ENCODE measurements around the gene ASXL1. TPM values are rescaled to one million over a fixed set of nuclear protein-coding genes. Genes with fewer than 3 reads are reported as not detected.
"Not testable (repeated sequence)": the region's sequence is repeated elsewhere in the genome, so short reads cannot be mapped to it uniquely, and the experiment has no call there.

Gene ASXL1
- total RNA-seq (2014; rRNA removed; shearing (Covaris generic)): 22.6 and 29.1 TPM in 2 replicates
- 32.6 and 39.6 TPM in 2 replicates for polyA plus RNA-seq (2015; cell fraction: cytosol; rRNA removed)
- 162 and 172 TPM in 2 replicates for polyA plus RNA-seq (2015; cell fraction: nucleus; rRNA removed)

GRCh38 chr20:32357869-32358631, at the start of gene ASXL1:
TSS of gene ASXL1 (plus strand) at chr20:32358331. CDS start at chr20:32358776, 445 bp downstream.
- in situ Hi-C loops (cut with HindIII; ENCODE audit: low pct_unique_long_range_greater_than_20kb, low sequenced_read_pairs): no loop called here
- peak; percentile 99 for DNase-seq (ENCODE audit: low read depth, low spot score)

- no peak for DNase-seq (ENCODE audit: low read depth, low spot score)
- in situ Hi-C loops (cut with HindIII; ENCODE audit: low pct_unique_long_range_greater_than_20kb, low sequenced_read_pairs): no loop called here
Measured at GRCh38 chr20:32312718-32313424, 45.3 kb upstream of the ASXL1 start.

- in situ Hi-C loops (cut with HindIII; ENCODE audit: low pct_unique_long_range_greater_than_20kb, low sequenced_read_pairs): no loop called here
- DNase-seq (ENCODE audit: low read depth, low spot score): no peak
Measured at GRCh38 chr20:32314768-32315167, 43.4 kb upstream of the ASXL1 start.

DNA sequence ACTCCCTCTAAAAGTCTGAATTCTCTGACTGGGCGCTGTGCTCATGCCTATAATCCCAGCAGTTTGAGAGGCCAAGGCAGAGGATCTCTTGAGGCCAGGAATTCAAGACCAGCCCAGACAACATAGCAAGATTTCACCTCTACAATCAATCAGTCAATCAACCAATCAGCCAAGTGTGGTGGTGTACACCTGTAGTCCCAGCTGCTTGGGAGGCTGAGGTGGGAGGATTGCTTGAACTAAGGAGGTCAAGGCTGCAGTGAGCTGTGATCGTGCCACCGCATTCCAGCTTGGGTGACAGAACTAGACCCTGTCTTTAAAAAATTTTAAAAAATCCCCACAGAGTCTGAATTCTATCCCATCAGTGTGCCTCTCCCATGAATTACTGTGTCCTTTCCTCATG, 42.7 kb upstream of the ASXL1 start:
- DNase-seq (ENCODE audit: low read depth, low spot score): no peak
- in situ Hi-C loops (cut with HindIII; ENCODE audit: low pct_unique_long_range_greater_than_20kb, low sequenced_read_pairs): no loop called here

DNA sequence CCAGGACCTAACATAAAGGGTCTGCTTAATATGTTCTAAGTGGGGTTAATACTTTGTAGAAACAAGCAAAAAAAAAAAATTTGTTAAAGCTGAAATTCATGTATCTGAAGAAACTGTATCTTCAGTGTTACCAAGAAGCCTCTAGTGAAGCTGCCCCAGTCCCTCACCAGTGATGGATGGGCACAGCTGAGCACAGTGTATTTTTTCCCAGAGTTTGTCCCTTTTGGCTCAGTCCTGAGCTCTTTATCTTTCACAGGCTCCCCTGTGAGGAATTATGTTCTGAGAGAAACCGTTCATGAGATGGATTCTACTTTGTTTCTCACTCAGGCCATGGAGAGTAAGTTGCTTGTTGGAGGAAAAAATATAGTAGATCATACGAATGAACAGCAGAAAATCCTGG, 42.2 kb upstream of the ASXL1 start:
- DNase-seq (ENCODE audit: low read depth, low spot score): no peak
- in situ Hi-C loops (cut with HindIII; ENCODE audit: low pct_unique_long_range_greater_than_20kb, low sequenced_read_pairs): no loop called here

GRCh38 chr20:32316667-32317066, 41.5 kb upstream of the ASXL1 start:
- DNase-seq (ENCODE audit: low read depth, low spot score): no peak
- in situ Hi-C loops (cut with HindIII; ENCODE audit: low pct_unique_long_range_greater_than_20kb, low sequenced_read_pairs): no loop called here

- in situ Hi-C loops (cut with HindIII; ENCODE audit: low pct_unique_long_range_greater_than_20kb, low sequenced_read_pairs): no loop called here
- DNase-seq (ENCODE audit: low read depth, low spot score): no peak
Measured at GRCh38 chr20:32319100-32319499, 39.0 kb upstream of the ASXL1 start.

DNA sequence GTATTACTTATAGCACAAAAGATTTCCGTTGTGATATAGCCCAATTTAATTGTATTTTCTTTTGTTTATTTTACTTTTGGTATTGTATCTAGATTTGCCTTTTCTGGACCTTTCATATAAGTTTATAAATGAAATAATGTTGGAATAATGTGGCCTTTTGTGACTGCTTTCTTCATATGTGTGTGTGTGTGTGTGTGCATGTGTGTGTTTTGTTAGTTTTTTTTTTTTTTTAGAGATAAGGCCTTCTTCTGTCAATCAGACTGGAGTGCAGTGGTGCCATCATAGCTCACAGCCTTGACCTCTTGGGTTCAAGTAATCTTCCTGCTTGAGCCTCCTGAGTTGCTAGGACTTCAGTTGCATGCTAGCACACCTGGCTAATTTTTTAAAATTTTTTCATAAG, 37.8 kb upstream of the ASXL1 start:
- in situ Hi-C loops (cut with HindIII; ENCODE audit: low pct_unique_long_range_greater_than_20kb, low sequenced_read_pairs): no loop called here
- DNase-seq (ENCODE audit: low read depth, low spot score): no peak

- in situ Hi-C loops (cut with HindIII; ENCODE audit: low pct_unique_long_range_greater_than_20kb, low sequenced_read_pairs): no loop called here
- peak; percentile 9 for DNase-seq (ENCODE audit: low read depth, low spot score)
Measured at GRCh38 chr20:32321390-32321789, 36.7 kb upstream of the ASXL1 start.

GRCh38 chr20:32322260-32322659, 35.9 kb upstream of the ASXL1 start:
- in situ Hi-C loops (cut with HindIII; ENCODE audit: low pct_unique_long_range_greater_than_20kb, low sequenced_read_pairs); DNase-seq (ENCODE audit: low read depth, low spot score): not testable (repeated sequence)

- in situ Hi-C loops (cut with HindIII; ENCODE audit: low pct_unique_long_range_greater_than_20kb, low sequenced_read_pairs); DNase-seq (ENCODE audit: low read depth, low spot score): not testable (repeated sequence)
Measured at GRCh38 chr20:32323761-32324160, 34.4 kb upstream of the ASXL1 start.

DNA sequence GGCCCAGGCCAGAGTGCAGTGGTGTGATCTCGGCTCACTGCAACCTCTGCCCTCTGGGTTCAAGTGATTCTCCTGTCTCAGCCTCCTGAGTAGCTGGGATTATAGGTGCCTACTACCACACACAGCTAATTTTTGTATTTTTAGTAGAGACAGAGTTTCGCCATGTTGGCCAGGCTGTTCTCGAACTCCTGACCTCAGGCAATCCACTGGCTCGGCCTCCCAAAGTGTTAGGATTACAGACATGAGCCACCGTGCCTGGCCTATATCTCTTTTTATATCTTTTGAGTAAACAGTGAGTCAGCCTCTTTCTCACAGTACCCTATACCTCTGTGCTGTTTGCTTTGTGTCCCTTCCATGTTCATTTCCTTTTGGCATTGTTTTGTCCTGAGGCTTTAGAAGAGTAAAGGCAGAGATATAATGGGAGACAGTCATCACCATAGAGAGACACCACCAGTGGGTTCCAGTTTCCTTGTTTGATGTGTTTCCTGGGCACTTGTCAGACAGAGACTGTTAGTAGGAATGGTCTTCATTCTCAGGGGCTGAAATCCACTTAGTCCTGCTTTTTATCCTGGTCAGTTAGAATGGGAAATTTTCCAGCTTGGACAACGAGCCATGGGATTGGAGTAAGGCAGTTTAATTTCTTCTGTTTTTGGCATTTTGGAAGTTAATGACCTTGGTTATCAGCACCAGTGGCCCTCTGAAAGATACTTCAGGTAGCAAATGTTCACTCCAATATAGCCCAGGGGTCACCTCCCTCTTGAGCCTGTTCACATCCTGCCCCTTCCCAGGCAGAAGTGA, 32.2 kb upstream of the ASXL1 start:
- DNase-seq (ENCODE audit: low read depth, low spot score): no peak
- in situ Hi-C loops (cut with HindIII; ENCODE audit: low pct_unique_long_range_greater_than_20kb, low sequenced_read_pairs): no loop called here

DNA sequence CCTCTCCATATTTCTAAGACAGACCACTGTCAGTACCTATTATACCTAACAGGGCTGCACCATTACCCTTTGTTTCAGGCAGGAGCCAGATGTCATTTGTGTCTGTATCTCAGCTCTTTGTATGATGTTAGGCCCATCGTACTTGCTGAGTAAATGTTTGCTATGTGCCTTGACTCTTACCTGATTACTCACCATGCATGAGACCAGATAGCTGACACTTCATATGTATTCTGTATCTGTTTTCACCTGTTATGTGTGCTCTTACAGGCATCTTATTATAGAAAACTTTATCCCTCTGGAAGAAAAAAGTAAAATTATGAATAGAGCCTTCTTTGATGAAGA, 31.7 kb upstream of the ASXL1 start:
- in situ Hi-C loops (cut with HindIII; ENCODE audit: low pct_unique_long_range_greater_than_20kb, low sequenced_read_pairs): no loop called here
- DNase-seq (ENCODE audit: low read depth, low spot score): no peak

- no peak for DNase-seq (ENCODE audit: low read depth, low spot score)
- in situ Hi-C loops (cut with HindIII; ENCODE audit: low pct_unique_long_range_greater_than_20kb, low sequenced_read_pairs): no loop called here
Measured at GRCh38 chr20:32327087-32327681, 30.9 kb upstream of the ASXL1 start.

- no peak for DNase-seq (ENCODE audit: low read depth, low spot score)
- in situ Hi-C loops (cut with HindIII; ENCODE audit: low pct_unique_long_range_greater_than_20kb, low sequenced_read_pairs): no loop called here
Measured at GRCh38 chr20:32329817-32330554, 28.1 kb upstream of the ASXL1 start.

DNA sequence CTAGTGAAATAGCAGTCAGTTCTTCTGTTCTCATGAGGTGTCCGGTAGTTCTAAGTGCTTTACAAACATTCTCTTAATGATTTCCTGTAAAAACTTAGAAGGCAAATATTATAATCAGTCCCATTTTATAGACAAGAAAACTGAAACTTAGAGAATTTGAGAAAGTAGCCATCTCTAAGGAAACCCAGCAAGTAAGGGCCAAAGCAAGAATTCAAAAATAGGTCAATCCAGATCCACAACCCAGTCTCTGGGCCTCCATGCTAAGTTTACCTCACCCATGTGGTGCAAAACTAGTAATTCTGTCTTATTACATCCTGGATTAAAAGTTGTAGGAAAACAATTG, 27.6 kb upstream of the ASXL1 start:
- no peak for DNase-seq (ENCODE audit: low read depth, low spot score)
- in situ Hi-C loops (cut with HindIII; ENCODE audit: low pct_unique_long_range_greater_than_20kb, low sequenced_read_pairs): no loop called here

DNA sequence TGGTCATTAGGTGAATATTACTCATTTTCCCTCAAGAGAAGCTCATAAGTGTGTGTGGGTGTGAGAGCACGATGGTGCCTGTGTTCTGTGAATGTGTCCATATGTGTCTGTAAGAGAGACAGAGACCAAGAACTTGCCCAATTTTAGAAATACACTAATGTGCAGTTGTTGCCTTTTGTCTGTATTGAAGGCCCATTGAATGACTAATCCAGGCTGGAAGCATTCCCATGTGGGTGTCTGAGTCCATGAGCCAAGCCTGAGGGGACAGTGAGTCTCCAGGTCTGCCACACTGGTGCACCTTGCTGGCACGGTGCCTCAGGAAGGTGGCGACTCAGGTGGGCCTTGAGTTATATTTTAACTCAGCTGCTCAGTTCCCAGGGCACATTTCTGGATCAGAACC, 25.5 kb upstream of the ASXL1 start:
- in situ Hi-C loops (cut with HindIII; ENCODE audit: low pct_unique_long_range_greater_than_20kb, low sequenced_read_pairs): no loop called here
- no peak for DNase-seq (ENCODE audit: low read depth, low spot score)

Measured in SK-MEL-5 (cell line).